NCI-H1436 (cell line): ENCODE data around the gene ZFAND3.
"Not testable (repeated sequence)": the region's sequence is repeated elsewhere in the genome, so short reads cannot be mapped to it uniquely, and the experiment has no call there.

Experiments used
- DNase-seq: peaks from one replicate; lab custom pipeline; 2025; lab: John Stamatoyannopoulos, UW

Gene ZFAND3

DNA sequence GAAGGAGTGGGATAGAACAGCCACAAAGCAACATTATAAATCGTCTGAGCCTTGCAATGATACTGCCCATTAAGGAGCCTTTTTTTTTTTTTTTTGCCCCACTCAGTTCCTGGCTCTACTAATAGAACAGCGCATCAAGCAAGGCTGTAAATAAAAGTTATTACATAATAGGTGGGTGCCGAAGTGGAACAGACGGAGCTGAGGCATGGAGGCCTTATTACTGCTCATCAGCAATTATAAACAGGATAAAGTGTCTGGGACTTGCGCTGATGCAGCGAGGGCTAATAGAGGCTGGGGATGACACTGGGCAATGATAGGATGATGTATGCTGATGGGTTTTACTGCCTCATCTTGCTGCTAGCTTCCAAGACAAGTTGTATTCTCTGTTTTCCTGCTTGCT is 272.1 kb downstream of the ZFAND3 start:
- DNase-seq, result no peak

DNA sequence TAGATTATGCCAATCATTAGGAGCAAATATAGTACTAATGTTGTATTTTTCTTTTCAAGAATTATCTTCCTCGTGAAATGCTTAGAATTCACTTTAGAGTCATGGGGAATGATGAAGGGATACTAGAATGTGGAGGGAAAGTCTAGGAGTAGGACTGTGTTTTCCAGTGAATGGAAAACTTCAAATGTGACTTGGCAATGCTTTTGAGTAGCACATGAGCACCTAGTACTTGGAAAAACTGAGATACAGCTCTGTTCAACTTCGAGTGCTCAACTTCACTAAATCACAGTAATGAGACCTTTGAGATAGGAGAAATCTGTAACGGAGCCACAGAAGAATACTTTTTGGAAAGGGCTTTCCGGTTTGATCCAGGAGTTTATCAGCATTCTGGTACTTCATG is 272.9 kb downstream of the ZFAND3 start:
- no peak for DNase-seq

DNA sequence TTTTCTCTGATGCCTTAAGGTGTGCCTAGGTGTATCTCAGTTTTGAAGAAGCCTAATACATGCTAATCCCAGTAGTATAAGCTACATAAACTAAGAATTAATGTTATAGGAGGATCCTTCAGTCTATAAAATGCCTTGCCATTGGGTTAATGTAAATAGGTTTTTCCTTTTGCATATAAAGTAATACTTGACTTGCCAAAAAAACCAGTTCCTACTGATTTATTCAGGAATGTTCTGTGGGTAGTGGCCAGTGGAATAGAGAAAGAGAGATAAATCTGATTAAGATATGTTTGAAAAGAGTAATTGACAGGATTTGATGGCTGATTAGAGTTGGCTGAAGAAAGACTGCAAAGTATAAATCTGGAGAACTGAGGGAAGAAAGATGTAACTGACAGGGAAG is 273.4 kb downstream of the ZFAND3 start:
- no peak for DNase-seq

DNA sequence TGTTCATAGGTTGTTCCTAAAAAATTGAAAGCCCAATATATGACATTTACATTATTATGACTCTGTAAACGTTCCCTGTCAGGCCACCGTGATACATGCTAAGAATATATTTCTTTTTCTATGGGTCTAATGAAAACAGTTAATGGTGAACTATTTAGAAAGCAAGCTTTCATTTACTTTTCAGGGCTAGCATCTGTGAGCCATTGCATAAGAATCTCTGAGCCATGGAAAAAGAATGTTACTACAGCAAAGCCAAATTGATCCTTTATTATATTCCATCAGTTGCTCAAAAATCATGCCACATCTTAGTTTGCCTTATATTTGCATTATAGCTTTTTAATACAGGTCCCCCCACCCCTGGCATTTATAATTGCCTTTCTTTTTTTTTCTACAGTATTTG is 275.5 kb downstream of the ZFAND3 start:
- no peak for DNase-seq

DNA sequence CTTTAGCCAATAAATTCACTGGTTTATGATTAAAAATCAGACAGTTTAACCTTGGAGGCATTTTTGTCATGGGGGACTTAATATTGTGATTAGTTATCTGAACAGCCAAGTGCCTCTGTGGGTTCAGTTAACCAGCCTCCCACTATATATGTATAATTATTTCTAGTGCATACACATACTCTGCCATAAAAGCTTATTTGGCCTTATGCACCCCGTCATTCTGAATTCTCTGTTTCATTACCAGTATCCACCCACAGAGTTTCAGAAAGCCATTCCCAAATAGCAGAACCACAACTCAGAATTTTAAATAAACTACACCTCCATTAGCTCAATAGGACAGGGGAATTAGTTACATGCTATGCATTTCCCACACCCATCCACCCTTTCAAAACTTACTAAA is 279.7 kb downstream of the ZFAND3 start:
- DNase-seq, result no peak

DNA sequence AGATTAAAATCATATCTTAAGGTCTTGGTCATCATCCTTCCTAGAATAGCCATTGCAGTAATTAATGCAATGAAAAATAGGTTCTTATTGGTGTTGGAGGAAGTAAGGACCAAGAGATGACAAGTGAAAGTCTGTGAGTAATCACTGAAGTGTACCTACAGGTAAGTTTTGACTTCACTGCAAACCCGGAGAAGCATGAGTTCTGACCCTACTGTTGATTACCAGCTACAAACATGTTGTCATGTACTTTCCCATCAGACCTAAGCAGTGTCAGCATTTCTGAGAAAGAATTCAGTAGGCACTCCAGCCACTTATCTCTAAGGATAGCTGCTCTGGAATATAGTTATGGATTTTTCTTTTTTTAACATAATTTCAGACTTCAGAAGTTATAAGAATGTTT is 280.9 kb downstream of the ZFAND3 start:
- DNase-seq, result no peak

DNA sequence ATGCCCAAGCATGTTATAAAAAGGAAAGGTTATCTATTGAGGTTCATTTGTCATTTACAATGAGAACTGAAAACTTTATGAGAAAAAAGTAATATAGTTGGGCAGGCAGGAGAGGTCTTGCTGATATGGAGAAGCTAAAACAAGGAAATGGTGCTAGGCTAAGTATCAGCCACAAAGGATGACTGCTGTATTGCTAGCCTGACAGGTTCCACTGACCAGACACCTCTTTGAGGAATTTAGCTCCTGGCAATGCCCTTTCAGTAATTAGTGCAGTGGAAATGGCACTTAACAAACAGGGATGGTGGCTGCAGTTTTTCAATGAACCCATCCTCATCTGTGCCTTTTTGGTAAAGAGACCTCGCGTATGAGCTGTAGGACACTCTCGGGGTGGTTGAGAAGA is 284.4 kb downstream of the ZFAND3 start:
- DNase-seq, result no peak

DNA sequence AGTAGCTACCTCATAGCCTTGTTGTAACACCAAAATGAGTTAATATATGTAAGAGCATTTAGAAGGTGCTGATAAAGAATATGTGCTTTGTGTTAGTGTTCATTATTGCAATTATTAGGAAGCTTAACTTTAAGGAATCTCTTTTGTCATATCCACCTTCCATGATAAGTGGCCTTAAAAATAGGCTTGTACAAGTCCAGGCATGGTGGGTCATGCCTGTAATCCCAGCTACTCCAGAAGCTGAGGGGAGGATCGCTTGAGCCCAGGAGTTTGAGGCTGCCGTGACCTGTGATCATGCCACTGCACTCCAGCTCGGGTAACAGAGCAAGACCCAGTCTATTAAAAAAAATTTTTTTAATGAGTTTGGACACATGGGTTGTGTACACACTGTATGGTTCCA is 285.5 kb downstream of the ZFAND3 start:
- no peak for DNase-seq

DNA sequence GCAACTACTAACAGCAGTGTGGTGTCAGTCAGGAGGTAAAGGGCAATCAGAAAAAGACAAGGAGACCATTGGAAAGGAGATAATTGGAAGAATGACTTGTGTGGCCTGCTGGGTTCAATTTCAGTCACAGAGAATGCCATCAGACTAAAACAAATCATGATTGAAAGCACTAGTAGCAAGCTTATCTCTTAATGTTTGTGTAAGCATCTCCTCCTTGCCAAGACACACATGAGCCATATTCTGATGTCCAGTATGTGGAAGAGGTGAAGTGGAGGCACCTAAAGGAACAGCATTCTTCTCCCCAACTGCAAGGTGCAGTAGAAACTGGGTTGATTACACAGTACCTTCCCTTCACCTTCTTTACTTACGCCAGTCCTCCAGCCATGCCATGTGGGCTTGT is 287.5 kb downstream of the ZFAND3 start:
- no peak for DNase-seq

DNA sequence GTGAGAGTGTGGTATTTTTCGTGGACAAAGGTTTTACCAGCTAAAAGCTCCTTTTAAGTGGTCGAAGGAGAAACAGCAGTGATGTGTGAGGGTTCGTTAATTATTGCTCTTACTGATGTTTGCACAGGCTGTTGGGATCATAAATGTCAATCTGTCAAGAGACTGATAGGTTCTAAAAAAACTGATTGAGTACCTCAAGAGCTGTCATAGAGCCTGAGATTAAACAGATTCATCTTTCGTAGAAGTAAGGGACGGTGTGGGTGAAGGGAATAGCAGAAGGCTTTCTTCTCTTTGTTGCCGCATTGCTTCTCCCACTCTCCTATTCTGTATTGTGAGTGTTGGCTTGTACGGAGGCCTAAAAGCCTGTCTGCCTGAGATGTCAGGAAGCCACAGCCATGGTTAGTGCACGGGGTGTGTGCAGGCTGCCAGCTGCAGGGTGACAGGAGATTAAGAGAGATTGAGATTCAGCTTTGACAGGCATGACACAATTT is 291.0 kb downstream of the ZFAND3 start:
- peak; percentile 63 for DNase-seq

DNA sequence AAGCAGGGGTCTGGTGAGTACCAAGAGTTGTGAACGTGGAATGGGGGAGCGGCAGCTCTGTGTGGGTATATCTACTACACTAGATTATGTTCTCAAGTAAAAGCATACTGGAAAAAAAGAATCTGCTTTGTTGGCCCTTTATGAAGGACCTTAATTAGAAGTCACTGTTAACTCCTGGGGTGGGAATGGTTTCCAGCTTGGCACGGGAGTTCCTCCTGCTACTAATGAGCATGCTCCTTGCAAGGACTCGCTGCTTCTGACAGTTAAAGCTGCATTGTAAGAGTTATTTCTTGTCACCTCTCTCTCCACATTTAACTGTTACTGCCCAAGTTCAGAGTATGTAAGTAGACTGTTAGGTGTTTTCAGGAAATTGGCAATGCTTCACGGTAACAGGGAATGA is 292.7 kb downstream of the ZFAND3 start:
- no peak for DNase-seq

DNA sequence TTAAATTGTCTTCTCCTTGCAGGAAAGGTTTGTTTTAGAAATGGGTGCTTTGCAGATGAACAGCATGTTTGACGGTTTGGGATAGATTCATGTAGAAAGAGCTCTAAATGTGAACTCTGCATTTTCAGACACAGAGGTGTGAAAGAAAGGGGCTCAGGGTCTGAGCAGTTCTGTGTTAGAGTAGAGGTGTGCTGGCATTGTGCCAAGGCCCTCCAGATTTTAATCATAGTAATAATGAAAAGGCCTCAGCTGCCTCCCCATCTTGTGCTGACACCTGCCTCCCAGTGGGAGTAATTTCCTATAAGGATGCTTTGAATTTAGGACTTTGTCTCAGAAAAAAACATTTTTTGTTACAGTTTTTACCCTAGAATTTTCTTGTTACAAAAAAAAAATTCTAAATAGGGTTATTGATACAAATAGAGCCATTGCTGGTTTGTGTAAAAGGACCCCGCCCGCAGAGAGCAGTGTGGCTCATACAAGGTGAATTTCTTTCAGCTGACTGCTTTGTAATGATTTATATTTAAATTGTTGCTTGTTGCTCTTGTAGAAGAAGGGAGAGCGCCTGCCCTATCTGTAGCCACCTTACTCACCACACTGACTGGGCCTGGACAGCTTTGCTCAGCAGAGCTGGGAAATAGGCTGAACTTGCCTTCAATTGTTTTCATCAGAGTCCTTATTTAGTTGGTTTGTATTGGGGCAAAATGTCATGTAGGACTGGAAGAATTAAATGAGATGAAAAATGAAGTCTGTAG is 294.5 kb downstream of the ZFAND3 start:
- peak; percentile 91 for DNase-seq

DNA sequence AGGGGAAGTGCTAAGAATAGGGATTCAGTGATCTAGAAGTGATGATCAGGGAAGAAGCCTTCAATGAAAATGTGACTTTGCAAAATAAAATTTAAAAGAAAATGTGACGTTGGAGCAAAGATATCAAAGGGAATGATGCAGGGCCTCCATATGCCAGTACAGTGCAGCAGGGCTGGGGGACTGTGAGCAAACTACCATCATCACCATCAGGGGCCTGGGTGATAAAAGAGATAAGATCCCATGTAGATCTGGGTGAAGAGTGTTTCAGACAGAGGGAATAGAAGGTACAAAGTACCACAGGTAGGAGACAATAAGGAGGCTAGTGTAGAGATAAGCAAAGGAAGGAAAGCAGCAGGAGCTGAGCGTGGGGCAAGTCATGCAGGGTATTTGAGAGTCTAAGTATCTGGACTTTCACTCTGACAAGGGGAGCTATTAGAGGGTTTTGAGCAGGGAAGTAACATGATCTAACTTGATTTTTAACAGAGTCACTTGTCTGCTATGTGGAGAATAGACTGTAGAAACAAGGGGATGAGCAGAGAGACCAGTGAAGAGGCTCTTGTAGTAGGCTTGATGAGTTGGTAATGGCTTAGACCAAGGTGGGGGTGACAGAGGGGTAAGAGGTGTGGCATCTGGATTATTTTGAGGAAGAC is 295.6 kb downstream of the ZFAND3 start:
- DNase-seq, result no peak

DNA sequence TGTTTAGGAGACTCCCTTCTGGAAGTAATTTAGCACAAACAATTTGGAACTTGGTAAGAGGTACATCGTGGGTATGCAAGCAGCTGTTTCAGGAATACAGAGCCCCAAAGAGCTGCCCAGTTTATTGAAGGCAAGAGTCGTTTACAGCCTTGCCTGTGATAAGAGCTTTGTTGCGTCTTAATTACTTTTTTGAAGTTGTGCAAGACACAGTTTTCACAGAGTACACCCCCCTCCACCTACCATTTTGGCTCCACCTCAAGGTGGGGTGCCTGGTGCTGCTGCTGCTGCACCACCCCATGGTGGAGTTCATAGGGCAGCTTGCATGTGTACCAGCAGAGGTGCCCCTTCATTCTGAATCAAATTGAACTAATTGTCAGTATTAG is 296.1 kb downstream of the ZFAND3 start:
- no peak for DNase-seq

DNA sequence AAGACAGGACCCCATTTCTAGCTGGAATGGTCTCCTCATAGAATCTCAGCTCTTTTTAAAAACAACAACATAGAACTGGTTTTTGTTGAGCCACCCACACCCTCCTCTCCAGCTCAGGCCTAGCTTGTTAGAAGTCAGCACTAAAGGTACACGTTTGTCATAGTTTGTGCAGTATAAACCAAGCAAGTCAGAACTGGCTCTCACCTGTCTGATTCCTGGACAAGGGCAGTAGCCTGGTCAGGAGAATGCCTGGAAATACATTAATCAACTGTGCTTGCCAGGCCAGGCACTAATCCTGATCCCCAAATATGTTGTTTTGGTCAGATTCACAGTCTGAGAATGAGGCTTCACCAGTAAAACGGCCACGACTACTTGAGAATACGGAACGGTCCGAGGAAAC is 296.7 kb downstream of the ZFAND3 start:
- no peak for DNase-seq

DNA sequence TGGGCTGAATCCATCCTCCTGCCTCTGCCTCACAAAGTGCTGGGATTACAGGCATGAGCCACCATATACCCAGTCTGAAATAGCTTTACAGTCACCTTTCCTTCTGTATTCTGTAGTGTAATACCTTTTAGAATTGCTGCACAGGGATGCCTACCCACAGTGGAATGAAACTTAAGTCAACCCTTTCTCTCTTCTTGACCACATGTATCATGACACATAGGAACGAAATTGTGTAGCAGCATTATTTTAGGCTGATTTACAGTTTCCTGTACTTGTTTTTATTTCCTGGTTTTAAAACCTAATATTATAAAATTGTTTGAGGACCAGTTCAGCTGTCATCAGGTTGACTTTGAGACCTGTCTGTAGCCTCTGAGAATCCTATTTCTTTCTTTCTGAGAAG is 297.8 kb downstream of the ZFAND3 start:
- DNase-seq, result no peak

DNA sequence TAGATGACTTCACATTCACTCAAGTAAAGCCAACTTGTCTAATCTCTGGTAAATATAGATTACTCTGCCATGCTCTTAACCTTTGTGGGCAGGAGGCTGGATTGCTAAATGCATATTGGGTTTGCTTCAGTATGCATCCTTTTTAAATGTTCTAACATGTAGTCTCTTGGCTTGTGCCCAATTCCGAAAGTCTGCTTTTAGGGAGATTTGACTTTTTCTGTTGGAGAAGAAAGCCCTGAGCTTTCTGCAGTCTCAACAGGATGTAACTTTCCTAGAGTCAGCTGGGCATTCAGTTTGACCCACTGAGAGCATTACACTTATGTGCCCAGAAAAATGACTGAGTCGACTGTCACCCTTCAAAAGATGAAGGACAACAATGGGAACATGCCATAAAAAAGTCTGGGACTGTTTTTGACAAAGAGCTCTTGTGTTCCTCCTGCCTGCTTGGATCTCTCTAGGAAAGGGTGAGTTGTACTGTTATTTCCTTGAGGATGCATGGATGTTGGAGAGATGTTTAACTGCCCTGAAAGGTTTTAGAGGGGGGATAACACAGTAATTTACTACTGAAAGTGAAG is 299.4 kb downstream of the ZFAND3 start:
- no peak for DNase-seq

DNA sequence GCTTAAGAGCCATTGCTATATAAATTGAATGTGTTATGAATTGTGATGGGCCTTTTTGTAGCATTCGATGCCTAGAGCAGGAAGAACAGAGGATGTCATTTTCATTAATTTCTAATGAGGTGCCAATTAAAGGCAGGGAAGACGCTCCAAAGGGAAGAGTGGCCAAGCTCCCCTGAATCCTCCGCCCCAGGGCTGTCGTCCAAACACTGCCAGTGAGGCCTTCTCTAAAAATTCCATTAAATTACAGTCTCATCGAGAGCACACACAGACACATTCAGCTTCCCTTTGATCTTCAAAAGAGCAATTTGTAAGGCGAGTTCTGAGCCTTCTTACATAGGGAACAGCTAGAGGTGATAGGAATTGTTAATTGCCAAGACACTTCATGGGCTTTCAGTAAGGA is 300.0 kb downstream of the ZFAND3 start:
- DNase-seq, result no peak

DNA sequence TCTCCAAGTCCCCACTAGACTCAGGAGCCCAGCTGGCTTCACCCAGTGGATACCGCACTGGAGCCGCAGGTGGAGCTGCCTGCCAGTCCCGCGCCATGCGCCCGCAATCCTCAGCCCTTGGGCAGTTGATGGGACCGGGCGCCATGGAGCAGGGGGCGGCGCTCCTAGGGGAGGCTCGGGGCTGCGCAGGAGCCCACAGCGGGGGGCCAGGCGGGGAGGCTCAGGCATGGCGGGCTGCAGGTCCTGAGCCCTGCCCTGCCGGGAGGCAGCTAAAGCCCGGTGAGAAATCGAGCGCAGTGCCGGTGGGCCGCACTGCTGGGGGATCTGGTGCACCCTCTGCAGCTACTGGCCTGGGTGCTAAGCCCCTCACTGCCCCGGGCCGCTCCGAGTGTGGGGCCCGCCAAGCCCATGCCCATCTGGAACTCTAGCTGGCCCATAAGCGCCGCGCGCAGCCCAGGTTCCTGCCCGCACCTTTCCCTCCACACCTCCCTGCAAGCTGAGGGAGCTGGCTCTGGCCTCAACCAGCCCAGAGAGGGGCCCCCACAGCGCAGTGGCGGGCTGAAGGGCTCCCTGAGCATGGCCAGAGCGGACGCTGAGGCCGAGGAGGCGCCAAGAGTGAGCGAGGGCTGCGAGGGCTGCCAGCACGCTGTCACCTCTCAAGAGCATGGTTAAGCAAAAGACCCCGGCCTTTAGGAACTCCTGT is 304.8 kb downstream of the ZFAND3 start:
- not testable (repeated sequence) for DNase-seq

DNA sequence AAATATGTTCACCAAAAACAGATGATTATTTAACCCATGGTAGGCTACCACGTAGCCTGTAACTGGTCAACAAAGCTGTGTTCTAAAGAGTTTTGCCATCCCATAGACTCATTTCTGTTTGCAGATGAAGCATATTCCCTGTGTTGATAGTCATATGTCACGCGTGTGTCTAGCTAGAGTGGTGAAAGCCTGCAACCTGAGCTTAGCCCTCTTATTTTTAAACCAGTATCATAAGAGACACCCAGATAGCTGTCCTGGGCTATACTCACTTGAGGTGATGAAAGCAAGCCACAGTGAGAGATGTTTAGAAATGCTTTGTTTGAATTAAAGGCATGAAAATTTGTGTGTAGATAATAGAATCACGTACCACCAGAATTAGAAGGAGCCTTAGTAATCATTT is 307.8 kb downstream of the ZFAND3 start:
- no peak for DNase-seq

DNA sequence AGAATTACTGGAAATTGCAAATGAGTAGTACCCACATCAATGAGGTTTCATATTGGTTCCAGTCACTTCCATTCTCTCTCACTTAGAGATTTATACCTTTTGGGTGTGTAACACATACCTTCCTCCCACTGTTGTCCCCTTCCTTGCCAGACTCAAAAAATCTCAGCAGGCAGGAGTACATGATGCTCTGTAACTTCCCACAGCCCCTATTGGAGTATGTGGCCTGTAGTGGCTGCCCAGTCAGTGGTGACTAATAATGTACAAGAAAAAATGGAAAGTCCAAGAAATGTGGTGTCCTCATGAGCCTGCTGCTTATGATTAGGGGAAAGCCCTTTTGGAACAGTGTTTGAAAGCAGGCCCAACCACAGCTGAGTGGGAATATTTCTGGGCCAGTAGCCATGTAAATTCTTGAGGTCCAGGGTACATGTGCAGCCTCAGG is 312.0 kb downstream of the ZFAND3 start:
- no peak for DNase-seq

DNA sequence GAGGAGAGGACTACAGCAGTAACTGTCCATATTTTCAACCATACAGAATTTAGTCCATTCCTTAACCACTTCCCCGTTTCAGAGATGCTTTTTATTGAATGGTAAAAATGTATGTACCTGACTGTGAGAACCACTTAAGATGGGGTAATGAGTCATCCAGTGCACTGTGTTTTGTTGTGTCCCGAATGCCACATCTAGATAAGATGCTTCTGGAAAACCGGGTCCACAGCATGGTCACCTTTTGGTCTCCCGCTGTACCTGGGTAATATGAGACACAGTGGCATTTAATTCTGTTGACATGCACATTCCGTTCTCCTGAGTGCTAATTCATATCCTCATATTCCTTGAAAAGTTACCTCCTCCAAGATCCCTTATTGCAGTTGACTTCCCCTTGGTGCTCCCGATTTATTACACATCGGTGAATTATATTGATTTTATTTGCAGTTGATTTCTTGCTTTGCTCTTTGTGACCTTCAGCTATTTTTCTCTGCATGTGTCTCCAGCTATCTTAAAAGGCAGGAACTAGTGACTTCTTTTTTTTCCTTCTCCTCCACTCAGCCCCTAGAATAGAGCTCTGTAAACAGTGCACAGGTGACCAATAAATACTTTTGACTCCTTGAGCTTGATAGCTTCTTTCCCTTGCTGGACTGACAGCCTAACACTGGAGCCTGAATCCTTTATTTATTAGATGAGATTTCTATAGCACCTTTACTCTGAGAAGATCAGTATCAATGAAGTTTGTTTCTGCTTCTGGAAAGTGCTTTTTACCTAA is 314.6 kb downstream of the ZFAND3 start:
- no peak for DNase-seq
